HEK293 (cell line): ENCODE data around the gene TNNT3.
A peak's percentile ranks its signal among the peaks of the same experiment; 100 is the strongest.
"Not testable (repeated sequence)": the region's sequence is repeated elsewhere in the genome, so short reads cannot be mapped to it uniquely, and the experiment has no call there.

ENCODE experiments used
- CTCF ChIA-PET: fragments of 350-600 bp; formaldehyde crosslinking; extraction: SDS; loops from one replicate; lab custom pipeline; 2021; ENCODE audit warnings: antibody characterized with exemption; lab: Yijun Ruan, JAX
- POLR2A ChIA-PET: fragments of 300-600 bp; formaldehyde crosslinking; extraction: SDS; loops from one replicate; lab custom pipeline; 2020; ENCODE audit warnings: antibody characterized with exemption, inconsistent platforms; lab: Yijun Ruan, JAX
- H3K27ac ChIP-seq: fragments of 200-500 bp; sonication (Bioruptor generic); 2 replicates; pipeline ENCODE4 v1.5.1; 2014; ENCODE audit warnings: low read depth, low read length, control low read depth, inconsistent platforms; ENCODE audit errors: extremely low read depth
- H3K36me3 ChIP-seq, 2 experiments: fragments of 200-500 bp in 1 of 2; sonication (Bioruptor generic) in 1 of 2; 1 replicate in 1 of 2; 2 replicates in 1 of 2; pipeline ENCODE4 v1.5.1; 2014 to 2017; ENCODE audit warnings: inconsistent platforms in 2 of 2, low read length in 2 of 2; ENCODE audit not compliant: control insufficient read depth in 2 of 2, insufficient read depth in 1 of 2
- H3K4me1 ChIP-seq: fragments of 200-500 bp; sonication (Bioruptor generic); 2 replicates; pipeline ENCODE4 v1.5.1; 2014; ENCODE audit warnings: mild to moderate bottlenecking, low read length, inconsistent platforms; ENCODE audit not compliant: control insufficient read depth, insufficient read depth
- H3K4me3 ChIP-seq: 2 replicates; pipeline ENCODE4 v1.5.1; 2011; ENCODE audit warnings: low read depth, mild to moderate bottlenecking, control low read depth, low read length, moderate library complexity
- H3K9me3 ChIP-seq: fragments of 200-500 bp; sonication (Bioruptor generic); 2 replicates; pipeline ENCODE4 v1.5.1; 2014; ENCODE audit warnings: low read depth, low read length, inconsistent platforms; ENCODE audit not compliant: control insufficient read depth, insufficient read depth
- BCL11A ChIP-seq: fragments of 450-650 bp; formaldehyde crosslinking; IDR thresholded peaks from 2 replicates; pipeline ENCODE4 v1.5.1; 2016; ENCODE audit warnings: low read depth, missing biosample characterization, missing genetic modification characterization
- EGR2 ChIP-seq: fragments of 450-650 bp; formaldehyde crosslinking; IDR thresholded peaks from 2 replicates; pipeline ENCODE4 v1.5.1; 2016; ENCODE audit warnings: low read depth, missing biosample characterization, missing genetic modification characterization
- GFI1B ChIP-seq: fragments of 450-650 bp; formaldehyde crosslinking; IDR thresholded peaks from 2 replicates; pipeline ENCODE4 v1.5.1; 2016; ENCODE audit warnings: missing biosample characterization, missing genetic modification characterization
- KLF10 ChIP-seq: fragments of 450-650 bp; IDR thresholded peaks from 2 replicates; pipeline ENCODE4 v1.5.1; 2018; ENCODE audit warnings: missing biosample characterization, mild to moderate bottlenecking, missing genetic modification characterization
- KLF16 ChIP-seq: fragments of 450-650 bp; formaldehyde crosslinking; IDR thresholded peaks from 2 replicates; pipeline ENCODE4 v1.5.1; 2017; ENCODE audit warnings: missing biosample characterization, missing genetic modification characterization
- MYNN ChIP-seq: fragments of 450-650 bp; formaldehyde crosslinking; IDR thresholded peaks from 2 replicates; pipeline ENCODE4 v1.5.1; 2016; ENCODE audit warnings: missing biosample characterization, missing genetic modification characterization, borderline replicate concordance
- MZF1 ChIP-seq: fragments of 450-650 bp; formaldehyde crosslinking; IDR thresholded peaks from 2 replicates; pipeline ENCODE4 v1.5.1; 2017; ENCODE audit warnings: missing biosample characterization, missing genetic modification characterization, borderline replicate concordance
- OVOL3 ChIP-seq: fragments of 450-650 bp; formaldehyde crosslinking; IDR thresholded peaks from 2 replicates; pipeline ENCODE4 v1.5.1; 2016; ENCODE audit warnings: missing biosample characterization, missing genetic modification characterization
- SP2 ChIP-seq: fragments of 450-650 bp; formaldehyde crosslinking; IDR thresholded peaks from 2 replicates; pipeline ENCODE4 v1.5.1; 2016; ENCODE audit warnings: missing biosample characterization, missing genetic modification characterization
- YY1 ChIP-seq: fragments of 450-650 bp; formaldehyde crosslinking; IDR thresholded peaks from 2 replicates; pipeline ENCODE4 v1.5.1; 2018; ENCODE audit warnings: missing biosample characterization, missing genetic modification characterization
- ZBTB48 ChIP-seq: fragments of 450-650 bp; formaldehyde crosslinking; IDR thresholded peaks from 2 replicates; pipeline ENCODE4 v1.5.1; 2016; ENCODE audit warnings: missing biosample characterization, missing genetic modification characterization
- ZBTB49 ChIP-seq: fragments of 450-650 bp; formaldehyde crosslinking; IDR thresholded peaks from 2 replicates; pipeline ENCODE4 v1.5.1; 2016; ENCODE audit warnings: missing biosample characterization, missing genetic modification characterization, low read depth
- ZFHX2 ChIP-seq: fragments of 450-650 bp; formaldehyde crosslinking; conservative IDR thresholded peaks from 2 replicates; pipeline ENCODE4 v1.5.1; 2016; ENCODE audit warnings: missing biosample characterization, missing genetic modification characterization
- ZFP37 ChIP-seq: fragments of 450-650 bp; formaldehyde crosslinking; IDR thresholded peaks from 2 replicates; pipeline ENCODE4 v1.5.1; 2016; ENCODE audit warnings: missing biosample characterization, missing genetic modification characterization
- ZNF10 ChIP-seq: fragments of 450-650 bp; formaldehyde crosslinking; IDR thresholded peaks from 2 replicates; pipeline ENCODE4 v1.5.1; 2017; ENCODE audit warnings: missing biosample characterization, missing genetic modification characterization
- ZNF155 ChIP-seq: fragments of 450-650 bp; formaldehyde crosslinking; IDR thresholded peaks from 2 replicates; pipeline ENCODE4 v1.5.1; 2016; ENCODE audit warnings: missing biosample characterization, missing genetic modification characterization
- ZNF175 ChIP-seq: fragments of 450-650 bp; formaldehyde crosslinking; IDR thresholded peaks from 2 replicates; pipeline ENCODE4 v1.5.1; 2016; ENCODE audit warnings: missing biosample characterization, missing genetic modification characterization
- ZNF223 ChIP-seq: fragments of 450-650 bp; formaldehyde crosslinking; IDR thresholded peaks from 2 replicates; pipeline ENCODE4 v1.5.1; 2016; ENCODE audit warnings: missing biosample characterization, missing genetic modification characterization
- ZNF266 ChIP-seq: fragments of 450-650 bp; formaldehyde crosslinking; IDR thresholded peaks from 2 replicates; pipeline ENCODE4 v1.5.1; 2016; ENCODE audit warnings: missing biosample characterization, missing genetic modification characterization, low read depth
- ZNF398 ChIP-seq: fragments of 450-650 bp; formaldehyde crosslinking; IDR thresholded peaks from 2 replicates; pipeline ENCODE4 v1.5.1; 2017; ENCODE audit warnings: missing biosample characterization, missing genetic modification characterization
- ZNF521 ChIP-seq: fragments of 450-650 bp; formaldehyde crosslinking; IDR thresholded peaks from 2 replicates; pipeline ENCODE4 v1.5.1; 2017; ENCODE audit warnings: missing biosample characterization, mild to moderate bottlenecking, missing genetic modification characterization
- ZNF624 ChIP-seq: fragments of 450-650 bp; formaldehyde crosslinking; IDR thresholded peaks from 2 replicates; pipeline ENCODE4 v1.5.1; 2017; ENCODE audit warnings: missing biosample characterization, missing genetic modification characterization
- ZNF645 ChIP-seq: fragments of 450-650 bp; formaldehyde crosslinking; IDR thresholded peaks from 2 replicates; pipeline ENCODE4; 2016; ENCODE audit warnings: missing biosample characterization, missing genetic modification characterization
- ZNF654 ChIP-seq: fragments of 450-650 bp; formaldehyde crosslinking; IDR thresholded peaks from 2 replicates; pipeline ENCODE4 v1.5.1; 2016; ENCODE audit warnings: low read depth, missing biosample characterization, missing genetic modification characterization
- ZNF677 ChIP-seq: fragments of 450-650 bp; IDR thresholded peaks from 2 replicates; pipeline ENCODE4 v1.5.0; 2018; ENCODE audit warnings: missing biosample characterization, mild to moderate bottlenecking, missing genetic modification characterization, moderate library complexity
- ZNF747 ChIP-seq: fragments of 450-650 bp; formaldehyde crosslinking; IDR thresholded peaks from 2 replicates; pipeline ENCODE4 v1.5.1; 2016; ENCODE audit warnings: missing biosample characterization, missing genetic modification characterization
- ZSCAN23 ChIP-seq: fragments of 450-650 bp; formaldehyde crosslinking; IDR thresholded peaks from 2 replicates; pipeline ENCODE4 v1.5.1; 2016; ENCODE audit warnings: missing biosample characterization, missing genetic modification characterization
- ZSCAN30 ChIP-seq: fragments of 450-650 bp; IDR thresholded peaks from 2 replicates; pipeline ENCODE4 v1.5.1; 2018; ENCODE audit warnings: missing biosample characterization, mild to moderate bottlenecking, missing genetic modification characterization, moderate library complexity

TNNT3 gene

GRCh38 chr11:1939788-1940187, 20.3 kb downstream of the TNNT3 start:
- H3K4me3 ChIP-seq, H3K4me1 ChIP-seq, H3K27ac ChIP-seq, H3K36me3 ChIP-seq, H3K9me3 ChIP-seq, POLR2A ChIA-PET, CTCF ChIA-PET: not testable (repeated sequence)
- TF ChIP-seq ZFHX2 (tag by site-specific recombination) (peak; percentile 80), EGR2 (tag by site-specific recombination) (peak; percentile 15; the same call in 1 of the 2 replicates)

- no peaks in the 10 kb centered on the region for H3K4me1 ChIP-seq
- no peaks in the 10 kb centered on the region for H3K9me3 ChIP-seq
- POLR2A ChIA-PET: no interaction called here
- no peaks in the 10 kb centered on the region for H3K36me3 ChIP-seq
- no peak overlapping the region for H3K27ac ChIP-seq
- H3K4me3 ChIP-seq: no peak overlapping the region
- CTCF ChIA-PET: interaction anchor here (0.6 to 1.2 kb wide), 2 partner anchors 44 to 198 kb away, joined by 3 read pairs; no protein-coding TSS in a partner anchor
- no peak for TF ChIP-seq ZNF10 (tag by site-specific recombination)
- TF ChIP-seq ZNF521 (tag by site-specific recombination): no peak
- no peak for TF ChIP-seq ZNF398 (tag by site-specific recombination)
- TF ChIP-seq OVOL3 (tag by site-specific recombination): no peak
- no peak for TF ChIP-seq ZBTB49
- no peak for TF ChIP-seq ZNF155 (tag by site-specific recombination)
Measured at GRCh38 chr11:1942558-1943260, 23.2 kb downstream of the TNNT3 start.

GRCh38 chr11:1943576-1943975, 24.1 kb downstream of the TNNT3 start:
- H3K9me3 ChIP-seq: no peaks in the 10 kb centered on the region
- TF ChIP-seq KLF16 (no peak), MZF1 (tag by site-specific recombination) (no peak), ZNF266 (tag by site-specific recombination) (no peak), SP2 (tag by site-specific recombination) (no peak), KLF10 (tag by site-specific recombination) (no peak), GFI1B (tag by site-specific recombination) (no peak), ZNF175 (no peak), ZSCAN30 (tag by site-specific recombination) (no peak), ZNF677 (tag by site-specific recombination) (no peak), ZNF645 (tag by site-specific recombination) (no peak), BCL11A (tag by site-specific recombination) (no peak), MYNN (no peak), ZNF747 (tag by site-specific recombination) (no peak), ZNF624 (no peak), YY1 (tag by site-specific recombination) (no peak), ZNF654 (tag by site-specific recombination) (no peak), ZFP37 (tag by site-specific recombination) (no peak), ZNF223 (tag by site-specific recombination) (no peak), ZSCAN23 (tag by site-specific recombination) (no peak), ZBTB48 (tag by site-specific recombination) (no peak)
- CTCF ChIA-PET: interaction anchor here (1.1 kb wide), 1 partner anchor 42 kb away, joined by 3 read pairs; no protein-coding TSS in a partner anchor
- POLR2A ChIA-PET: no interaction called here
- H3K27ac ChIP-seq: no peak overlapping the region
- H3K4me1 ChIP-seq: no peaks in the 10 kb centered on the region
- no peaks in the 10 kb centered on the region for H3K36me3 ChIP-seq
- no peak overlapping the region for H3K4me3 ChIP-seq
